Stimulated activated CD4-positive, alpha-beta T cell treated with anti-CD3 and anti-CD28 coated beads, Interleukin-2, amount 100 ng/mL, for 4 hours (primary cell): ENCODE data around the gene NDUFB3.
"Not testable (repeated sequence)": the region's sequence is repeated elsewhere in the genome, so short reads cannot be mapped to it uniquely, and the experiment has no call there.

Experiments used
- DNase-seq: peaks from one replicate; pipeline ENCODE4 v3.0.0-alpha.2; 2020; ENCODE audit warnings: low read depth

Gene NDUFB3

GRCh38 chr2:201093573-201093972, 21.8 kb downstream of the NDUFB3 start:
- no peak for DNase-seq

- DNase-seq: no peak
Measured at GRCh38 chr2:201100497-201100896, 28.7 kb downstream of the NDUFB3 start.

- DNase-seq: no peak
Measured at GRCh38 chr2:201105759-201106158, 34.0 kb downstream of the NDUFB3 start.

GRCh38 chr2:201107624-201108023, 35.8 kb downstream of the NDUFB3 start:
- DNase-seq: no peak

- DNase-seq: no peak
Measured at GRCh38 chr2:201108341-201108740, 36.5 kb downstream of the NDUFB3 start.

- no peak for DNase-seq
Measured at GRCh38 chr2:201109186-201109585, 37.4 kb downstream of the NDUFB3 start.

GRCh38 chr2:201110615-201111014, 38.8 kb downstream of the NDUFB3 start:
- no peak for DNase-seq

GRCh38 chr2:201111096-201111495, 39.3 kb downstream of the NDUFB3 start:
- no peak for DNase-seq

- DNase-seq: no peak
Measured at GRCh38 chr2:201114350-201114749, 42.5 kb downstream of the NDUFB3 start.

GRCh38 chr2:201114846-201115245, 43.0 kb downstream of the NDUFB3 start:
- DNase-seq: no peak

- peak; percentile 66 for DNase-seq
Measured at GRCh38 chr2:201116115-201116958, 44.5 kb downstream of the NDUFB3 start, which contains the start of gene CFLAR. Gene CFLAR (plus strand): TSS chr2:201116164. CDS start chr2:201129866, 13,702 bp downstream.

GRCh38 chr2:201116959-201117734, 45.3 kb downstream of the NDUFB3 start:
- no peak for DNase-seq

GRCh38 chr2:201117735-201118094, 45.9 kb downstream of the NDUFB3 start:
- not testable (repeated sequence) for DNase-seq

GRCh38 chr2:201118121-201118960, 46.5 kb downstream of the NDUFB3 start:
- peak; percentile 81 for DNase-seq

GRCh38 chr2:201118961-201119854, 47.4 kb downstream of the NDUFB3 start:
- DNase-seq: no peak

GRCh38 chr2:201122276-201122675, 50.5 kb downstream of the NDUFB3 start:
- DNase-seq: no peak

GRCh38 chr2:201126308-201127151, 54.7 kb downstream of the NDUFB3 start:
- DNase-seq: no peak

GRCh38 chr2:201127152-201127511, 55.3 kb downstream of the NDUFB3 start:
- DNase-seq: no peak

- no peak for DNase-seq
Measured at GRCh38 chr2:201127570-201127969, 55.8 kb downstream of the NDUFB3 start.

GRCh38 chr2:201128033-201128432, 56.2 kb downstream of the NDUFB3 start:
- DNase-seq: no peak
